Mucosa of stomach (tissue), 1 donor: ENCODE measurements around the gene CCDC177.

Source experiments
- H3K27me3 ChIP-seq: one replicate; pipeline ENCODE4 v1.7.0; 2013; ENCODE audit warnings: mild to moderate bottlenecking, low read length; ENCODE audit not compliant: control insufficient read depth, insufficient read depth
- H3K36me3 ChIP-seq: one replicate; pipeline ENCODE4 v1.7.0; 2013; ENCODE audit warnings: low read length; ENCODE audit not compliant: control insufficient read depth, insufficient read depth
- H3K4me1 ChIP-seq: one replicate; pipeline ENCODE4 v1.7.0; 2013; ENCODE audit warnings: mild to moderate bottlenecking, low read length; ENCODE audit not compliant: control insufficient read depth, insufficient read depth
- H3K4me3 ChIP-seq: one replicate; pipeline ENCODE4 v1.7.0; 2013; ENCODE audit warnings: low read length
- H3K9ac ChIP-seq: one replicate; pipeline ENCODE4 v1.7.0; 2013; ENCODE audit warnings: mild to moderate bottlenecking, low read length, moderate library complexity
- H3K9me3 ChIP-seq: one replicate; pipeline ENCODE4 v1.7.0; 2013; ENCODE audit warnings: mild to moderate bottlenecking, low read length, moderate library complexity; ENCODE audit not compliant: control insufficient read depth
- donor health status: Pancreatic carcinoma.

CCDC177 gene

DNA sequence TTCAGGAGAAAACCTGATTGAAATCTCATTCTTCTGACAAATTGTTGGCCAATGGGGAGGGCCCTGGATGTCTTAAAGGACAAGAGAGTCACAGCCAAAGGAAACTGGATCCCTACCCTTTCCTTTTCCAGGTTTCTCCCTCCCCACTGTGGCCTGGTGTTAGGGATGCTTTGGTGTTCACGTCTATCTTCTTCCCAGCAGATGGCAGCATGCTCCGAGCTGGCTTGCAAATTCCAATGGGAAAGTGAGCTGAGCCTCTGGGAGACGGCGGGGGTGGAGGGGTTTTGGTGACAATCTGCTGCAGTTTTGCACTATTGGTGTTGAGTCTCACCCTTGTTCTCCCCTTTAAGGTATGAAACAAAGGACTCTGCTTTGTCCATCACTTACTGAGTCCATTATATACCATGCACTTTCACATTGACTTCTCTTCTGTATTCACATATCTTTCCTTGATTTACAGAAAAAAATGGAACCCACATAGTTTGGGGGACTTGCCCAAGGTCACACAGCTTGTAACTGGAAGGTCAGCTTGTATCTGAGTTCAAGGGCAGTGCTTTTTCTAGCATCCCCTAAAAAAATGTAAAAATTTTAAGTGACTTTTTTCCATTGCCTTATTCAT is 39.3 kb downstream of the CCDC177 start:
- Histone ChIP-seq H3K27me3 (no peaks in the 10 kb centered on the region), H3K4me3 (no peak overlapping the region), H3K36me3 (no peaks in the 10 kb centered on the region), H3K9ac (no peak overlapping the region), H3K9me3 (no peaks in the 10 kb centered on the region), H3K4me1 (peaks cover 40% of the 10 kb centered on the region)

DNA sequence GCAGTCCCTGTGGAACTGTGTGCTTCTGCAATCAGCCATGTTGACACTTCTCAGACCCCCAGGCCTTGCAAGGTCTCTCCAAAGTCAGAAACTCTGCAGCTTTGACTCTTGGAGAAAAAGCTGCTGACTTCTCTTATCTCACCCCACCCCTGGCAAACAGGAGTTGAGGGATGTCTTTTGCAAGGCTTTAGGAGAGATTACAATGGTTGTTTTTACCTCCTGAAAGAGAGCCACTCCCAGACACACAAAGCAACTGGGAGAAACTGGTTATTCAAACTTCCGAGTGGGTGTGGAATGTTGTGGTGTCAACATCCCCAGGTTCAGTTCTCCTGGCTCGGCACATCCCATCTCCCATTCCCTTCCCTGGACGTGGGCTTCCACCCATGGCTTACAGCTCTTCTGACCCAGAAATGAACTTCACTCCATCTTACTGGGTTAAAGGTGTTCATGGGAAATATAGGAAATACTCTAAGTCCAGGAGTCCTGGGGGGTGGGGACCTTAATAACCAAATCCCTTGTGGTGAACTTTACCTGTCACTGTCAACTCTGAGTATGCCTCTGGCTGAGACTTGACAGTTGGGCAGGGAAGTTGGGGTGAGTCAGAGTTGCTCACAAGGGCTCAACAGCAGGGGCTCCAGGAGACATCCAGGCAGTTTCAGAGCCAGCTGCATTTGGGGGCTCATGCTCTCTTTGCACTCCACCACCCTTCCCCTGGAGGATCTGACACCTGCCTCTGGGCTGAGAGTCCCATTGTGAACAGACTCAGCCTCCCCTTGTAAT is 41.9 kb downstream of the CCDC177 start:
- H3K4me3 ChIP-seq: no peak overlapping the region
- H3K9me3 ChIP-seq: no peaks in the 10 kb centered on the region
- H3K36me3 ChIP-seq: no peaks in the 10 kb centered on the region
- H3K9ac ChIP-seq: no peak overlapping the region
- H3K4me1 ChIP-seq: peaks cover 46% of the 10 kb centered on the region
- H3K27me3 ChIP-seq: no peaks in the 10 kb centered on the region

DNA sequence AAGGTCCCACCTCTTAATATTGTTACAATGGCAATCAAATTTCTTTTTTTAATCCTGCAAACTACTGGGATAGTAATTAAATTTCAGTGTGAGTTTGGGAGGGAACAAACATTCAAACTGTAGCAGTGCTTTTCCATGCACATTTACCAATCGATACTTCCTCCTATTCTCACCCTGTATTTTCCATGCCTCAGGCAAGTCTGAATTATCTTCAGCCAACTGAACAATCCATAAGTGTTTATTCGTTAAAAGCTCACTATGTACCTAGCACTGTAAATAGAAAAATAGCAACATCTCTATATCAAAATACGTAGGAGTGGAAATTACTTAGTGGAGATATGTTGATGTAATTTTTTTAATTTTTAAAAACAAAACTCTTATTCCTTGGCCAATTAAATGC is 43.5 kb downstream of the CCDC177 start:
- H3K4me1 ChIP-seq: peaks cover 36% of the 10 kb centered on the region
- no peaks in the 10 kb centered on the region for H3K9me3 ChIP-seq
- H3K27me3 ChIP-seq: no peaks in the 10 kb centered on the region
- no peak overlapping the region for H3K4me3 ChIP-seq
- no peaks in the 10 kb centered on the region for H3K36me3 ChIP-seq
- H3K9ac ChIP-seq: no peak overlapping the region

DNA sequence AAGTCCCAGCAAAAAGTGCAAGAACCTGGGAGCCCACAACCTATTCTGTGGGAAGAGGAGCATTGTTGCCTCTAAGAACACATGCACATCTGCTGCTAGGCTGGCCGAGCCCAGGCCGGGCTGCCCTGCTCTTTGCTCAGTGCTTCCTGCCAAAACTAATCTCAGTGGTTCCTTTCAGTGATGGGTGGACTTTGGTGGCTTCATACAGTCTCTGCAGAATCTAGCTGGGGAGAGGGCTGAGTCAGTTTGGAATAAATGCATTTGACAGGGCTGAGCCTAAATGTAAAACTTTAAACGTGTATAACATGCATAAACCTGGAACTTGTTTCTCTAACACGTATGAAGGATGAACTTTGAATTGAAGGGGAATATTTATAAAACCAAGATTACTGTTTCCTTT is 44.6 kb downstream of the CCDC177 start:
- H3K9ac ChIP-seq: no peak overlapping the region
- H3K36me3 ChIP-seq: no peaks in the 10 kb centered on the region
- no peaks in the 10 kb centered on the region for H3K9me3 ChIP-seq
- no peak overlapping the region for H3K4me3 ChIP-seq
- no peaks in the 10 kb centered on the region for H3K27me3 ChIP-seq
- peaks cover 36% of the 10 kb centered on the region for H3K4me1 ChIP-seq

DNA sequence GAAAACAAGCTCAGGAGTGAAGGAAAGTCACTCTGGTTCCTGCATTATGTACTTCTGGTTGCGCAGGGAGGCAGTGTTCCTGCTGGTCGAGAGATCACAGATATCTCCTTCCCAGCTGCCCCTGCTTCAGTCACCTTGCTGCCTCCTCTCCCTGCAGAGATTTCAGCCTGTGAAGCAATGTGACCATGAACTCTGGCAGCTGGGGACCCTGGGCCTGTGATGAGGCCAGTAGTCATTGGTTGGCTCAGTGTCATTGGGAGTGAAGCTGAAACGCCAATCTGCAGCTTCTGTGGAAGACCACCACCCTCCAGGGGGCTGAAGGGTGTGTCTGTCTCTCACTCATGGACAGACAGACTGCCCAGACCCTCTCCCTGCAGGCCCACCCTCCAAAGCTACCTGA is 45.1 kb downstream of the CCDC177 start:
- no peak overlapping the region for H3K4me3 ChIP-seq
- peaks cover 36% of the 10 kb centered on the region for H3K4me1 ChIP-seq
- H3K36me3 ChIP-seq: no peaks in the 10 kb centered on the region
- H3K9me3 ChIP-seq: no peaks in the 10 kb centered on the region
- H3K27me3 ChIP-seq: no peaks in the 10 kb centered on the region
- H3K9ac ChIP-seq: no peak overlapping the region

DNA sequence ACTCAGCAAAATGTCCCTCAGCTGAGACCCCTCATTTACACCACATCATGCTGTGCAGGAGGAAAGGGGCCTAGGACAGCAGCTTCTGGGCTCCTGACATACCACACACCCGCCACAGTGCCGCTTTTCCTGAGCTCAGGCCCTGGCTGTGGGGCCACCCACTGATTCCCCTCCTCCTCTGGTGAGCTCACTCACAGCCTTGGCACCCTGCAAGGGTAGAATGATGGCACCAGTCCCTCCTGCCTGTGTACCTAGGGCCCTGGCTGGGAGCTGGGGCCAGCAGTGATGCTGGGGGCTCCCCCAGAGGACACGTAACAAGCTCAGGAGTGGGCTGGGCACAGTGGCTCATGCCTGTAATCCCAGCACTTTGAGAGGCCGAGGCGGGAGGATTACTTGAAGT is 45.7 kb downstream of the CCDC177 start:
- Histone ChIP-seq H3K4me3 (no peak overlapping the region), H3K36me3 (no peaks in the 10 kb centered on the region), H3K4me1 (peaks cover 36% of the 10 kb centered on the region), H3K9ac (no peak overlapping the region), H3K27me3 (no peaks in the 10 kb centered on the region), H3K9me3 (no peaks in the 10 kb centered on the region)

DNA sequence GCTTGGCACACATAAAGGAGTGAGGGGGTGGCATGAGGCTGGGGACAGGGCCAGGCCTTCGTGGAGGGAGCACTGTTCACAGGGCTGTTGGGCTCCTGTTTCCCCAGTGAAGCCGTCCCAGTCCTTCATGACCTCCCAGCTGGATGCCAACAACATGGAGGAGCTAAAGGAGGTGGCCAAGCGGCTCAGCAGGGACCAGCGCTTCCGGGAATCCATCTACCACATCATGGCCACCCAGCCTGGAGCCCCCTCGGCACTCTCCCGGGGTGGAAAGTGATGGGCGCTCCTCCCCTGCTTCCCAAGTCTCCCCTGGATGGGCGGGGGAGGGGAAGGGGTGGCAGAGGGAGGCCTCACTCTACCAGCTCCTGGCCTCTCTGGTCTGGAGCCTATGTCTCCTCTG is 46.5 kb downstream of the CCDC177 start:
- Histone ChIP-seq H3K36me3 (no peaks in the 10 kb centered on the region), H3K4me3 (no peak overlapping the region)

DNA sequence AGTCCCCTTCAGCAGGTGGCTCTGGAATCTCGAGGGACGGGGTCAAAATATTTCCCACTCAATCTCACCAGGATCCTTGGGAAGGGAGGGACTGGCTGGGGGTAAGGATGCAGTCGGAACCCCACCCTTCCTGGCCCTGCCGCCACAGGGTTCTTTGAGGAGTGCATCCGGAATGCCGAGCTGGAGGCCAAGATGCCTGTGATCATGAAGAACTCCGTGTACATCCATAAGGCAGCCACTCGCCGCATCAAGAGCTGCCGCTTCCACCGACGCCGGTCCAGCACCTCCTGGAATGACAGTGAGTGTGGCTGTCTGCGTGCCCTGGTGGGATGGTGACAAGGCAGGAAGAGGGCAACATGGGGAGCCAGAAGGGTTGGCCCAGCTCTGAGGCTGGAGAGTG is 47.0 kb downstream of the CCDC177 start:
- H3K9me3 ChIP-seq: no peaks in the 10 kb centered on the region
- H3K27me3 ChIP-seq: no peaks in the 10 kb centered on the region
- no peak overlapping the region for H3K9ac ChIP-seq
- no peaks in the 10 kb centered on the region for H3K36me3 ChIP-seq
- peaks cover 26% of the 10 kb centered on the region for H3K4me1 ChIP-seq
- no peak overlapping the region for H3K4me3 ChIP-seq

More for the DNA sequence above, 46.5 kb downstream of the CCDC177 start:
- peaks cover 32% of the 10 kb centered on the region for H3K4me1 ChIP-seq
- no peak overlapping the region for H3K9ac ChIP-seq
- no peaks in the 10 kb centered on the region for H3K9me3 ChIP-seq
- no peaks in the 10 kb centered on the region for H3K27me3 ChIP-seq

DNA sequence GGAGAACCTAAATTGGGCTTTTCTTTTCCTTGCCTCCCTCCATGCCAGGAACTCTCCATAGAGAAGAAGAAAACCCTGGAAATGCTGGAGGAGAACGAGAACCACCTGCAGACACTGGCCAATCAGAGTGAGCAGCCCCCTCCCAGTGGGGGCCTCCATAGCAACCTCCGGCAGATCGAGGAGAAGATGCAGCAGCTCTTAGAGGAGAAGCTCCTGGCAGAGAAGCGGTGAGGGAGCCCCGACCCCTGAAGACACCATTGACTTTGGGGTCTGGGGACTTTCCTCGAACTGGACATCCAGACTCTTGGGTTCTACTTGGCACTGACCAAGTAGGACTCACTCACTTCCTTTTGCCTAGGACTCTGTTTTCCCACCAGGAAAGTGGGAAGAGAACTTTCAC is 48.8 kb downstream of the CCDC177 start:
- Histone ChIP-seq H3K36me3 (no peaks in the 10 kb centered on the region), H3K27me3 (no peaks in the 10 kb centered on the region), H3K4me3 (no peak overlapping the region), H3K9me3 (no peaks in the 10 kb centered on the region), H3K9ac (no peak overlapping the region), H3K4me1 (peaks cover 16% of the 10 kb centered on the region)

DNA sequence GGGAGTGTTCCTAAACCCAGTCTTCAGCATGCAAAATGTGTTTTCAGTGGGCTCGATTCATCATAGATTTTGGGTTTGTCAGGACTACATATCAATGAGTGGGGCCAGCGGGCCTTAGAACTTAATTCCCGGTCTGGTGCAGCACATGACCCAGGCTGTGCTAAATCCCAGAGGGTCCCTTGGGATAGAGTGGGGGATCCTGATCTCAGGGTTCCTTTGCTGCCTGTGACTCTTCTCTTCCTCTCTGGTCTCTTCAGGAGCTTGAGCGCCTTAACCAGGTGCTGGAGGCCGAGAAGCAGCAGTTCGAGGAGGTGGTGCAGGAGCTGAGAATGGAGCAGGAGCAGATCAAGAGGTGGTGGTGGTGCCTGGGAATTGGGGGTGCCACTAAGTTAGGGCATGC is 52.6 kb downstream of the CCDC177 start:
- no peaks in the 10 kb centered on the region for H3K4me1 ChIP-seq

More for the DNA sequence above, 52.6 kb downstream of the CCDC177 start:
- H3K9me3 ChIP-seq: no peaks in the 10 kb centered on the region
- no peak overlapping the region for H3K9ac ChIP-seq
- H3K36me3 ChIP-seq: no peaks in the 10 kb centered on the region
- no peak overlapping the region for H3K4me3 ChIP-seq
- H3K27me3 ChIP-seq: no peaks in the 10 kb centered on the region
